HG02571 (cell line): ENCODE results near the gene LTB4R2.
"Not testable (repeated sequence)": the region's sequence is repeated elsewhere in the genome, so short reads cannot be mapped to it uniquely, and the experiment has no call there.

Source experiments
- ATAC-seq: cut with Tn5 transposase; IDR thresholded peaks from one replicate; pipeline ENCODE4 v1.9.1; 2021; ENCODE audit warnings: mild to moderate bottlenecking, moderate library complexity; ENCODE audit not compliant: unreplicated experiment

The LTB4R2 gene

DNA sequence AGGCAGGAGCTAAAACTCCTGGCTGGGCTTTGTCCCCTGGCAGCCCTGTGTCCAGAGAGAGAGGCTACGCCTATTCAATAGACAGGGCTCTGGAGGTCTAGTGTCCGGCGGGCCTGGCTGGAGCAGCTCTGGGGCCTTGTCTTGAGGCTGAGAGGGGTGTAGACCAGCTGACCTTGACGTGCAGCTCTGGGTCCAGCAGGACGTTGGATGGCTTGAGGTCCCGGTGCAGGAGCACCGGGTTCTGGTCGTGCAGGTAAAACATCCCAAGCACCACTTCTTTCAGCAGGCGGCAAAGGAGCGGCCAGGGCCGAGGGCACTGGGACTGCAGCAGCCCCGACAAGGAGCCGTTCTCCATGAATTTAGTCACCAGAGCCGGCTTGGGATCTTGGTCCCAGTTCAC, 28.9 kb downstream of the LTB4R2 start:
- ATAC-seq, result no peak

DNA sequence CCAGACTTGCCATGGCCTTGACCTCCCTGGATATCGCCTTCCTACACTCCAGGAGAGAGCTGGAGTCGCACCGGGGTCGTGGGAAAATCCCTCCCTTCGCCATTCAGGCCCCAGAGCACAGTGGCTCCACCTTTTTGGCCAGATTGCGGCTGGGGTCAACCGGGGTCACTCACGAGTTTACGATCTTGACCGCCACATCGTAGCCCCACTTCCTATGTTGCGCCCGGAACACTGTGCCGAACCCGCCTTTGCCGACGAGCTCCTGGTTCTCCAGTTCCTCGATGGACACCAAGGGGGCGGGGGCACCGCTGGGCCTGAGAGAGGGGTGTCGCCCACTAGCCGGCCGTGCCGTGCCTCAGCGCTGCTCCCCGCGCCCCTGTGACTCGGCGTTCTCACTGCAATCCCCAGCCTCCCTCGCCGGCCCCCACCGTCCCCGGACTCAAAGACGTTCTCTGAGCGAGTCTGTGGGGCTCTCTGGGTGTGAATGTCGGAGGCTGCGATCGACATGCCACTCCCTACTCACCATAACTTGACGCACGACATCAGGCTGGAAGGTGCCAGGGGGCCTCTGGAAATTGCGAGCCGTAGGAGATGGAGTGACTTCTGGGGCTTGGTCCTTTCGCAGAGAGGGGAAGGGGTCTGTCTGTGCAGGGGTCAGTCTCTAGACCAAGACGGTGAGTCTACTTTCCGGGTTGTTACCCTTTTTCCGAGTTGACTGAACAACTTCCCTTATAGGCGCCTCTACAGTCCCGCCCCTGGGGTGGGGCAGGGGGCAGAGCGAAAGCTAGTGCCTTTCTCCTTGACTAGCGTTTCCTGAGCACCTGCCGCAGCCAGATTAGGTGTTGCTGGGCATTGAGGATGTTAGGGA, 29.6 kb downstream of the LTB4R2 start, which contains the start of gene RIPK3:
Gene RIPK3 (minus strand): TSS at position 708 of the 868 bp plus-strand sequence. CDS start 165 bp downstream, at position 543.
- ATAC-seq, result peak; percentile 75

GRCh38 chr14:24340606-24341005, 30.7 kb downstream of the LTB4R2 start:
- no peak for ATAC-seq

DNA sequence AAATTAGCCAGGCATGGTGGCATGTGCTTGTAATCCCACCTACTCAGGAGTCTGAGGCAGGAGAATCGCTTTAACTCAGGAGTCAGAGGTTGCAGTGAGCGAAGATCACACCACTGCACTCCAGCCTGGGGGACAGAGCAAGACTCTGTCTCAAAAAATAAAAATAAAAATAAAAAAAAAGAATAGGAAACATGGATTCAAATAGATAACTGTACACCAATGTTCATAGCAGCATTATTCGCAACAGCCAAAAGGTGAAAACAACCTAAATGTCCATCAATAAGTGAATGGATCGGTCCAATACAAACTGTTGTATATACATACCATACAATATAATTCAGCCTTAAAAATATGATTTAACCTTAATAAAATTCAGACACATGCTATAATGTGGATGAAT, 32.9 kb downstream of the LTB4R2 start:
- no peak for ATAC-seq

DNA sequence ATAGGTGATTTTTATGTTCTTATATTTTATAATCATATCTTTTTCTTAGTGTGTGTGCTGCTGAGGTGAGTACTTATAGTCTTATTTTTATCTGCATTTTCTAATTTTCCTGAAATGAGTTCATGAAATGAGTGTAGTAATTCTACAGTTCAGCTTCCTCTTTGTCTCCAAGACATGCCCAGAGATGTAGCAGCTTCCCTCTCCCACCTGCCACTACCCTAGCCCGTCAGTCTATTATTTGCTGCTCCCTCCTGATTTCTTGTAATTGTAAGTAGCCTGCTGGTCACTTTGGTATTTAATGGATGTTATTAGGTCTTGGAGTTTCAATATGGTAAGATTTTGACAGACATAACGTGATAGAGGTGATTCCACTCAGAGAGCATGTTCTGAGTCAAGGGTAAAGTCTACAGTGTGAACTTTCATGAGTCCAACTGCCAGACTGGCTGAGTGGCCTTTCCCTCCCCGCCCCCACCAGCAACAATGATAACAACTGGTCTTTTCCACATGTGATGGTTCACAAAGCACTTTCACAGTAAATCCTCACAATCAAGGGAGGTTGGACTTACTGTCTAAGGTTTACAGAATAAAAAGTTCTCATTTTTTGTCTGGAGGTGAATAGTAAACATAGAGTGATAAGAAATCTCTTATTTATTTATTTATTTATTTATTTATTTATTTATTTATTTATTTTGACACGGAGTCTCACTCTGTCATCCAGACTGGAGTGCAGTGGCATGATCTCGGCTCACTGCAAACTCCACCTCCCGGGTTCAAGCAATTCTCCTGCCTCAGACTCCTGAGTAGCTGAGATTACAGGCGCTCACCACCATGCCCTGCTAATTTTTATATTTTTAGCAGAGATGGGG, 34.1 kb downstream of the LTB4R2 start:
- no peak for ATAC-seq

GRCh38 chr14:24347134-24347533, 37.2 kb downstream of the LTB4R2 start:
- ATAC-seq, result no peak

- ATAC-seq, result no peak
These were observed 38.2 kb downstream of the LTB4R2 start for GRCh38 chr14:24348186-24348585.

- no peak for ATAC-seq
These were observed 39.8 kb downstream of the LTB4R2 start for GRCh38 chr14:24349742-24350141.

DNA sequence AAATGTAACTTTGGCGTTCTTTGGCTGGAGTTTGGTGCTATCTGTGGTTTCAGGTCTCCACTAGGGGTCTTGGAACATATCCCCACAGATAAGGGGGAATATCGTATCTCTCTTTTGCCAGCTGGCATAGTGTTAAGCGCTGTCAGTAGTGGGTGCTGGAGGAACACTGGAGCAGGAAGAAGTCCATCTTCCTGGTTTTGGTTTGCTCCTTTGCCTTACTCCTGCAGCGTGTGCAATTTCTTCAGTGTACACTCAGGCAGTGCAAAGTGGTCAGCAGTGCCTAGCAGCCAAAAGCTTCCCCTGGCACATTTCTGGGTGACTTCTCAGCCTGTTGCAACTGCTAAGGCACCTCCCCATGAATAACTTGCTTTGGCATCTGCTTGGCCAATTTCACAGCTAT, 41.6 kb downstream of the LTB4R2 start:
- no peak for ATAC-seq

DNA sequence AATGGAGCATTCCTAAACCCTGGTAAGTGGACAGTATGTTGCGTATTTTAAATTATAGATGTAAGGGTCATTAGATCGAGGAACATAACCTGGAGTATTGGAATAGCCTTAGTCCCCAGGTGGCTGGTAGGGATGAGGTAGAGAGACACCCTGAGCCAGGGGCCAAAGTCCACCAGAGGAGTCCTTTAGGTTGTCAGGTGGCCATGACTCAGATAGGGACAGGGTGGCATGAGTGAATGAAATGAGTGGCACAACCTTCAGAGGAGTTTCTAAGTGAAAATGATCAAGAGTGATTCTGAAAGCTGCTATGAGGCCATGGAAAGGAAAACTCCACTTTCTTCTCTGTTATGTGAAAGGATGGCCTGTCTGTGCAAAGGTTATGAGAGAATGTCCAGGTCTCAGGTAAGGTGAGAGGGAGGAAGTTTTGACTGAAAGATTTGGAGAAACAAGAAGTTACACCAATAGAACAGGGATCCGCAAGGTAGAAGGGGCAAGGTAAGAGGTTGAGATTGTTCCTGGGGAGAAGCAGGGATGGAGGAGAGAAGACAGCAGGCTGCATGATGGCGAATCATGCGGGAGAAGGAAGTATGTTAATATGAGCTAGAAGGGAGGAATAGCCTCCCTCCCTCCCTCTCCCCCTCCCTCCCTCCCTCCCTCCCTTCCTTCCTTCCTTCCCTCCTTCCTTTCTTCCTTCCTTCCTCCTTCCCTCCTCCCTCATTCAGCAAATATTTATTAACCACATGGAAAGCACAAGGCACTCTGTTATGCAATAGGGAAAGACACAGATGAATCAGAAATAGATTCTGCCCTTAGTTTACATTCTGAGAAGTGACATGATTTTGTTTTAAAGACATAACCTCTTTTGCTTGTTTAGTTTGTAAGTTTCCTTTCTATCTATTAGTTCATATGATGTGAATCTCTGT, 43.9 kb downstream of the LTB4R2 start:
- no peak for ATAC-seq

- not testable (repeated sequence) for ATAC-seq
These were observed 44.5 kb downstream of the LTB4R2 start for GRCh38 chr14:24354482-24354825.

DNA sequence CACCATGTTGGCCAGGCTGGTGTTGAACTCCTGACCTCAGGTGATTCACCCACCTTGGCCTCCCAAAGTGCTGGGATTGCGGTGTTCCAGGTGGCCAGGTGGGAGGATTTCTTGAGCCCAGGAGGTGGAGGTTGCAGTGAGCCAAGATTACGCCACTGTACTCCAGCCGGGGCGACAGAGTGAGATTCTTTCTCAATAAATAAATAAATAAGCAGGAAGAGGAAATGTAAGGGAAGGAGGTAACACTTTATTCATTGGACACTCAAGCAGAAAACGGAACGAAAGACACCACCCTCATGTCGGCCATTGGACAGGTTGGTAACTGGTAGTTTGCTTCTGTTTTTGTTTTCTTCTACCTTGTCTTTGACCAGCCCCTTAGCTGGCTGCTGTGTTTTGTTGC, 45.1 kb downstream of the LTB4R2 start:
- ATAC-seq, result no peak

DNA sequence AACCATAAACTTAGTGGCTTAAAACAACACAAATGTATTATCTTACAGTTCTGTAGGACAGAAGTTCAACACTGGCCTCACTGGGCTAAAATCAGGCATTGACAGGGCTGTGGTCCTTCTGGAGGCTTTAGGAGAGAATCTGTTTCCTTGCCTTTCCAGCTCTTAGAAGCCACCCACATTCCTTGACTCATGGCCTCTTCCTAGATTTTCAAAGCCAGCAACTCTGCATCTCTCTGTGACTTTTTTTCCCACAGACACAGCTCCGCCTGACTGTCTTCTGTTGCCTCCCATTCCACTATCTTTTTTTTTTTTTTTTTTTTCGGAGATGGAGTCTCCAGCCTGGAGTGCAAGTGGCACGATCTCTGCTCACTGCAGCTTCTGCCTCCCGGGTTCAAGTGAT, 46.3 kb downstream of the LTB4R2 start:
- ATAC-seq, result no peak

- ATAC-seq, result no peak
These were observed 50.3 kb downstream of the LTB4R2 start for GRCh38 chr14:24360281-24360680.

DNA sequence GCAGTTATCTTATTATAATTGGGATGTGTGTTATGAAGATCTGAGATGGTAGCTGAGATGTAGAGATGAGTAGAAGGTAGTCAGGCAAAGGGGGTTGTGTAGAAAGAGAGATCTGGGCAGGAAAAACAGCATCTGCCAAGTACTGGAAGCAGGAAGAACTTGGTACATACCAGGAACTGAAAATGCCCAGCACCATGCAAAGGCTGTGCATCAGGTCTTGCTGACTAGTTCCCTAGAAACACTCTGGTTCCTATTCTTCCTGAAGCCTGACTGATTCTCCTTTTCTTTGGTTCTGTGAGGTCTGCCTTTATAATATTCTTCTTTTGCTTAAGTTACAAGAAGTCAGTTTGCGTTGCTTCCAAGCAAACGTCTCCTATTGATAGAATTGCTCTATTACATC, 51.4 kb downstream of the LTB4R2 start:
- ATAC-seq, result no peak
